HepG2 (cell line): ENCODE data around the gene SLC2A10. TPM values are rescaled to one million over a fixed set of nuclear protein-coding genes. Genes with fewer than 3 reads are reported as not detected.

ENCODE experiments used
- ATF1 ChIP-seq: IDR thresholded peaks from 2 replicates; pipeline ENCODE4 v1.6.1; 2016; ENCODE audit warnings: mild to moderate bottlenecking, control low read depth
- BCL6 ChIP-seq: IDR thresholded peaks from 2 replicates; pipeline ENCODE4 v1.6.1; 2016; ENCODE audit warnings: missing genetic modification reagents, missing compliant biosample characterization
- ETV6 ChIP-seq: sonication (generic); formaldehyde crosslinking; conservative IDR thresholded peaks from 2 replicates; pipeline ENCODE4 v1.4.0; 2020; ENCODE audit warnings: missing genetic modification reagents
- GATAD1 ChIP-seq: IDR thresholded peaks from 2 replicates; pipeline ENCODE4 v1.6.1; 2016; ENCODE audit warnings: missing genetic modification reagents, missing compliant biosample characterization
- HNF4A ChIP-seq: sonication (generic); formaldehyde crosslinking; IDR thresholded peaks from 2 replicates; pipeline ENCODE4 v1.4.0; 2020; ENCODE audit warnings: missing genetic modification reagents
- MATR3 ChIP-seq: sonication (generic); formaldehyde crosslinking; IDR thresholded peaks from 2 replicates; pipeline ENCODE4 v1.4.0; 2020; ENCODE audit warnings: missing genetic modification reagents
- TSC22D2 ChIP-seq: sonication (generic); formaldehyde crosslinking; IDR thresholded peaks from 2 replicates; pipeline ENCODE4 v1.5.1; 2020; ENCODE audit warnings: missing genetic modification reagents, mild to moderate bottlenecking, borderline replicate concordance
- ZIK1 ChIP-seq: sonication (generic); formaldehyde crosslinking; IDR thresholded peaks from 2 replicates; pipeline ENCODE4 v1.5.0; 2020; ENCODE audit warnings: mild to moderate bottlenecking, low read depth, missing genetic modification reagents, borderline replicate concordance
- ZNF44 ChIP-seq: sonication (generic); formaldehyde crosslinking; IDR thresholded peaks from 2 replicates; pipeline ENCODE4 v1.5.1; 2020; ENCODE audit warnings: mild to moderate bottlenecking, missing genetic modification reagents
- ZNF510 ChIP-seq: sonication (generic); formaldehyde crosslinking; IDR thresholded peaks from 2 replicates; pipeline ENCODE4 v1.4.0; 2020; ENCODE audit warnings: low read depth, mild to moderate bottlenecking, missing genetic modification reagents
- ZNF530 ChIP-seq: sonication (generic); formaldehyde crosslinking; IDR thresholded peaks from 2 replicates; pipeline ENCODE4 v1.5.0; 2020; ENCODE audit warnings: low read depth, mild to moderate bottlenecking, missing genetic modification reagents
- ZNF546 ChIP-seq: sonication (generic); formaldehyde crosslinking; conservative IDR thresholded peaks from 2 replicates; pipeline ENCODE4 v1.8.1; 2023; ENCODE audit warnings: mild to moderate bottlenecking, missing genetic modification reagents
- ZNF883 ChIP-seq: sonication (generic); formaldehyde crosslinking; IDR thresholded peaks from 2 replicates; pipeline ENCODE4 v1.5.1; 2020; ENCODE audit warnings: mild to moderate bottlenecking, missing genetic modification reagents; ENCODE audit errors: not compliant biosample characterization
- ZSCAN12 ChIP-seq: sonication (generic); formaldehyde crosslinking; IDR thresholded peaks from 2 replicates; pipeline ENCODE4 v1.9.0; 2021; ENCODE audit warnings: mild to moderate bottlenecking, missing genetic modification reagents
- ZSCAN22 ChIP-seq: sonication (generic); formaldehyde crosslinking; IDR thresholded peaks from 2 replicates; pipeline ENCODE4 v1.4.0; 2020; ENCODE audit warnings: mild to moderate bottlenecking, missing genetic modification reagents
- ZSCAN31 ChIP-seq: sonication (generic); formaldehyde crosslinking; IDR thresholded peaks from 2 replicates; pipeline ENCODE4 v1.5.0; 2020; ENCODE audit warnings: low read depth, mild to moderate bottlenecking, missing genetic modification reagents
- polyA plus RNA-seq, 8 experiments: library from polyadenylated mRNA; depleted of rRNA in 3 of 8; stranded (reverse) in 7 of 8; unstranded in 1 of 8; fragments of >200 nt; fragmentation: Illumina TruSeq in 4 of 8; extraction: Trizol in 4 of 8; gene quantifications; 2 replicates each; pipeline versions ENCODE4 v1.2.1 to v1.2.3, GENCODE V29; 2011 to 2016; ENCODE audit warnings: low read depth in 4 of 8, missing spikeins in 1 of 8, mixed read lengths in 1 of 8; ENCODE audit not compliant: insufficient read depth in 1 of 8
- total RNA-seq, 5 experiments: library from RNA; depleted of rRNA; stranded (reverse); fragments of >200 nt; fragmentation: Illumina TruSeq; extraction: Trizol; gene quantifications; 2 replicates each; pipeline ENCODE4 v1.2.3, GENCODE V29; 2016; ENCODE audit warnings: low read depth in 1 of 5
- TF ChIP-seq, protein P1 (sequence below): fragments of 450-650 bp; IDR thresholded peaks from 2 replicates; pipeline ENCODE4 v1.6.1; 2017
- TF ChIP-seq, protein P2 (sequence below): sonication (generic); formaldehyde crosslinking; IDR thresholded peaks from 2 replicates; pipeline ENCODE4 v1.4.0; 2020; ENCODE audit warnings: missing genetic modification reagents
- TF ChIP-seq, protein P3 (sequence below): sonication (generic); formaldehyde crosslinking; IDR thresholded peaks from 2 replicates; pipeline ENCODE4 v1.5.0; 2020; ENCODE audit warnings: missing genetic modification reagents
- TF ChIP-seq, protein P4 (sequence below): fragments of 450-650 bp; IDR thresholded peaks from 2 replicates; pipeline ENCODE4 v1.6.1; 2016
- TF ChIP-seq, protein P5 (sequence below): sonication (generic); formaldehyde crosslinking; IDR thresholded peaks from 2 replicates; pipeline ENCODE4 v1.8.1; 2023; ENCODE audit warnings: missing genetic modification reagents, inconsistent platforms, borderline replicate concordance

The SLC2A10 gene
- total and polyA plus RNA-seq, 2 of the 13 experiments (the other 11 are each of a cell fraction or from before 2014, with no cell fraction given) = 16.0 to 18.4 TPM

DNA sequence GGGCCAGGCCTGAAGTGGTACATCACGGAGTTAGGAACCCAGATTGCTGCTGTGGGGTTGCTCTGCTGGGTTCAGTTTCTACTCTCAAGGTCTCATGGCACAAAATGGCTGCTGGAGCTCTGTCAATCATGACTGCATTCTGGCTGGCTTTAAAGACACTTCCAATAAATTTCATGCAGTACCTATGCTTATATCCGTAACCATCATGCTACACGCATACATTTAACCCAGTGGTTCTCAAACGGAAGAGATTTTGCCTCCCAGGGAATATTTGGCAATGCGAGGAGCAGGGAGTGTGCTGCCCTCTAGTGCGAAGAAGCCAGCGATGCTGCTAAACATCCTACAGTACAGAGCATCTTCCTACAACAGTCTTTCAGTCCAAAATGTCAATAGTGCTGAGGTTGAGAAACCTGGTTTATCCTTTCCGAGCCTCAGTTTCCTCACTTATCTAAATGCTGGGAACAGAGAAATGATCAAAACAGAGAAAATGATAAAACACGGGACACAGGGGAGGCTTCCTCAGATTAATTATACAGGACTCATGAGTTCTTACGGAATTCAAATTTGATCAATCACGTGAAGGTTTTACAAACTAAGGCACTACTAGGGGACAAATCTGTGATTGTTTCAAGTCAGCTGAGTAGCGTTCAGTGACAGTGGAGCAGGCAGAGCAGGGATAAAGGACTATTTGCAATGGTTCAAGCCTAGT is 9.6 kb upstream of the SLC2A10 start (continued):
- TF ChIP-seq MATR3 (CRISPR knock-in tag) = no peak
- no peak for TF ChIP-seq HNF4A (CRISPR knock-in tag)
- TF ChIP-seq ZNF44 (CRISPR knock-in tag) = no peak
- no peak; the same call in 1 of the 2 replicates for TF ChIP-seq ETV6
- no peak for TF ChIP-seq ZIK1 (CRISPR knock-in tag)
- TF ChIP-seq GATAD1 (CRISPR knock-in tag) = no peak
- TF ChIP-seq TSC22D2 (CRISPR knock-in tag) = peak; percentile 87; the same call in 1 of the 2 replicates
- TF ChIP-seq, protein P1, sequence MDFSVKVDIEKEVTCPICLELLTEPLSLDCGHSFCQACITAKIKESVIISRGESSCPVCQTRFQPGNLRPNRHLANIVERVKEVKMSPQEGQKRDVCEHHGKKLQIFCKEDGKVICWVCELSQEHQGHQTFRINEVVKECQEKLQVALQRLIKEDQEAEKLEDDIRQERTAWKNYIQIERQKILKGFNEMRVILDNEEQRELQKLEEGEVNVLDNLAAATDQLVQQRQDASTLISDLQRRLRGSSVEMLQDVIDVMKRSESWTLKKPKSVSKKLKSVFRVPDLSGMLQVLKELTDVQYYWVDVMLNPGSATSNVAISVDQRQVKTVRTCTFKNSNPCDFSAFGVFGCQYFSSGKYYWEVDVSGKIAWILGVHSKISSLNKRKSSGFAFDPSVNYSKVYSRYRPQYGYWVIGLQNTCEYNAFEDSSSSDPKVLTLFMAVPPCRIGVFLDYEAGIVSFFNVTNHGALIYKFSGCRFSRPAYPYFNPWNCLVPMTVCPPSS = no peak
- TF ChIP-seq, protein P2, sequence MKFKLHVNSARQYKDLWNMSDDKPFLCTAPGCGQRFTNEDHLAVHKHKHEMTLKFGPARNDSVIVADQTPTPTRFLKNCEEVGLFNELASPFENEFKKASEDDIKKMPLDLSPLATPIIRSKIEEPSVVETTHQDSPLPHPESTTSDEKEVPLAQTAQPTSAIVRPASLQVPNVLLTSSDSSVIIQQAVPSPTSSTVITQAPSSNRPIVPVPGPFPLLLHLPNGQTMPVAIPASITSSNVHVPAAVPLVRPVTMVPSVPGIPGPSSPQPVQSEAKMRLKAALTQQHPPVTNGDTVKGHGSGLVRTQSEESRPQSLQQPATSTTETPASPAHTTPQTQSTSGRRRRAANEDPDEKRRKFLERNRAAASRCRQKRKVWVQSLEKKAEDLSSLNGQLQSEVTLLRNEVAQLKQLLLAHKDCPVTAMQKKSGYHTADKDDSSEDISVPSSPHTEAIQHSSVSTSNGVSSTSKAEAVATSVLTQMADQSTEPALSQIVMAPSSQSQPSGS (CRISPR knock-in tag) = peak; percentile 58; the same call in 1 of the 2 replicates
- TF ChIP-seq BCL6 (CRISPR knock-in tag) = peak; percentile 42
- TF ChIP-seq ZSCAN31 (CRISPR knock-in tag) = no peak
- no peak for TF ChIP-seq ZNF530 (CRISPR knock-in tag)
- TF ChIP-seq, protein P3, sequence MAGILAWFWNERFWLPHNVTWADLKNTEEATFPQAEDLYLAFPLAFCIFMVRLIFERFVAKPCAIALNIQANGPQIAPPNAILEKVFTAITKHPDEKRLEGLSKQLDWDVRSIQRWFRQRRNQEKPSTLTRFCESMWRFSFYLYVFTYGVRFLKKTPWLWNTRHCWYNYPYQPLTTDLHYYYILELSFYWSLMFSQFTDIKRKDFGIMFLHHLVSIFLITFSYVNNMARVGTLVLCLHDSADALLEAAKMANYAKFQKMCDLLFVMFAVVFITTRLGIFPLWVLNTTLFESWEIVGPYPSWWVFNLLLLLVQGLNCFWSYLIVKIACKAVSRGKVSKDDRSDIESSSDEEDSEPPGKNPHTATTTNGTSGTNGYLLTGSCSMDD (CRISPR knock-in tag) = no peak
- no peak for TF ChIP-seq ATF1
- TF ChIP-seq ZNF510 (CRISPR knock-in tag) = no peak
- TF ChIP-seq ZSCAN22 (CRISPR knock-in tag) = 0 out of 2 replicates have a peak, but pooled peaks have one; percentile 21
- TF ChIP-seq ZNF883 (CRISPR knock-in tag) = no peak
- no peak for TF ChIP-seq ZNF546 (CRISPR knock-in tag)
- no peak for TF ChIP-seq ZSCAN12
- TF ChIP-seq, protein P4, sequence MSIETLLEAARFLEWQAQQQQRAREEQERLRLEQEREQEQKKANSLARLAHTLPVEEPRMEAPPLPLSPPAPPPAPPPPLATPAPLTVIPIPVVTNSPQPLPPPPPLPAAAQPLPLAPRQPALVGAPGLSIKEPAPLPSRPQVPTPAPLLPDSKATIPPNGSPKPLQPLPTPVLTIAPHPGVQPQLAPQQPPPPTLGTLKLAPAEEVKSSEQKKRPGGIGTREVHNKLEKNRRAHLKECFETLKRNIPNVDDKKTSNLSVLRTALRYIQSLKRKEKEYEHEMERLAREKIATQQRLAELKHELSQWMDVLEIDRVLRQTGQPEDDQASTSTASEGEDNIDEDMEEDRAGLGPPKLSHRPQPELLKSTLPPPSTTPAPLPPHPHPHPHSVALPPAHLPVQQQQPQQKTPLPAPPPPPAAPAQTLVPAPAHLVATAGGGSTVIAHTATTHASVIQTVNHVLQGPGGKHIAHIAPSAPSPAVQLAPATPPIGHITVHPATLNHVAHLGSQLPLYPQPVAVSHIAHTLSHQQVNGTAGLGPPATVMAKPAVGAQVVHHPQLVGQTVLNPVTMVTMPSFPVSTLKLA = no peak
- TF ChIP-seq, protein P5, sequence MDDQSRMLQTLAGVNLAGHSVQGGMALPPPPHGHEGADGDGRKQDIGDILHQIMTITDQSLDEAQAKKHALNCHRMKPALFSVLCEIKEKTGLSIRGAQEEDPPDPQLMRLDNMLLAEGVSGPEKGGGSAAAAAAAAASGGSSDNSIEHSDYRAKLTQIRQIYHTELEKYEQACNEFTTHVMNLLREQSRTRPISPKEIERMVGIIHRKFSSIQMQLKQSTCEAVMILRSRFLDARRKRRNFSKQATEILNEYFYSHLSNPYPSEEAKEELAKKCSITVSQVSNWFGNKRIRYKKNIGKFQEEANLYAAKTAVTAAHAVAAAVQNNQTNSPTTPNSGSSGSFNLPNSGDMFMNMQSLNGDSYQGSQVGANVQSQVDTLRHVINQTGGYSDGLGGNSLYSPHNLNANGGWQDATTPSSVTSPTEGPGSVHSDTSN = no peak
